ENCODE measurements around the gene SREBF1.
A peak's percentile ranks its signal among the peaks of the same experiment; 100 is the strongest.

SREBF1 gene

GRCh38 chr17:17831208-17832031, 5.4 kb downstream of the SREBF1 start:
- H3K4me1 ChIP-seq (ENCODE audit: control extremely low read depth in 1 of 4, control insufficient read depth in 4 of 4, insufficient read depth in 4 of 4, low read length in 3 of 4) = peaks cover 10 to 49% (median 38%) of the 10 kb centered on the region in 4 experiments
- POLR2A ChIA-PET = no interaction called here
- no peak overlapping the region for H3K27ac ChIP-seq (ENCODE audit: insufficient read depth in 1 of 2, low read depth in 1 of 2, low read length in 2 of 2, poor library complexity in 1 of 2, severe bottlenecking in 2 of 2)
- peaks cover 0 to 48% (median 9%) of the 10 kb centered on the region in 4 experiments for H3K36me3 ChIP-seq (ENCODE audit: control insufficient read depth in 4 of 4, insufficient read depth in 4 of 4, low read length in 3 of 4)
- 98% methylated on average over 8 of the region's 12 CpGs for WGBS (ENCODE audit: insufficient coverage)
- no peak overlapping the region for H3K4me3 ChIP-seq (ENCODE audit: control insufficient read depth in 1 of 7, extremely low read depth in 1 of 7, insufficient read depth in 4 of 7, low read depth in 2 of 7, low read length in 6 of 7)
- H3K27me3 ChIP-seq (replicated peaks in 2 of 5; ENCODE audit: control insufficient read depth in 4 of 5, insufficient read depth in 5 of 5, low read length in 4 of 5) = no peaks in the 10 kb centered on the region
- no peaks in the 10 kb centered on the region for H3K9me3 ChIP-seq (ENCODE audit: control extremely low read depth in 1 of 5, control insufficient read depth in 4 of 5, insufficient read depth in 2 of 5, low read depth in 1 of 5, low read length in 4 of 5)
- CTCF ChIA-PET = interaction anchor here (1.0 to 2.1 kb wide), 6 partner anchors 9 to 88 kb away, joined by 3 to 10 read pairs (median 4); no protein-coding TSS in a partner anchor
- no peak for DNase-seq

- Histone ChIP-seq H3K27me3 (replicated peaks in 2 of 5; ENCODE audit: control insufficient read depth in 4 of 5, insufficient read depth in 5 of 5, low read length in 4 of 5) (no peaks in the 10 kb centered on the region), H3K9me3 (ENCODE audit: control extremely low read depth in 1 of 5, control insufficient read depth in 4 of 5, insufficient read depth in 2 of 5, low read depth in 1 of 5, low read length in 4 of 5) (no peaks in the 10 kb centered on the region), H3K36me3 (ENCODE audit: control insufficient read depth in 4 of 4, insufficient read depth in 4 of 4, low read length in 3 of 4) (peaks cover 0 to 48% (median 9%) of the 10 kb centered on the region in 4 experiments), H3K27ac (ENCODE audit: insufficient read depth in 1 of 2, low read depth in 1 of 2, low read length in 2 of 2, poor library complexity in 1 of 2, severe bottlenecking in 2 of 2) (no peak overlapping the region), H3K4me1 (ENCODE audit: control extremely low read depth in 1 of 4, control insufficient read depth in 4 of 4, insufficient read depth in 4 of 4, low read length in 3 of 4) (peaks cover 10 to 53% (median 40%) of the 10 kb centered on the region in 4 experiments), H3K4me3 (ENCODE audit: control insufficient read depth in 1 of 7, extremely low read depth in 1 of 7, insufficient read depth in 4 of 7, low read depth in 2 of 7, low read length in 6 of 7) (no peak overlapping the region)
- no peak for DNase-seq
- 96% methylated on average over 5 of the region's 6 CpGs for WGBS (ENCODE audit: insufficient coverage)
- ChIA-PET CTCF (interaction anchor here (1.0 to 2.1 kb wide), 6 partner anchors 9 to 88 kb away, joined by 3 to 10 read pairs (median 4); no protein-coding TSS in a partner anchor), POLR2A (no interaction called here)
These were observed 6.0 kb downstream of the SREBF1 start for GRCh38 chr17:17830740-17831207.

GRCh38 chr17:17830269-17830567, 6.6 kb downstream of the SREBF1 start:
- H3K9me3 ChIP-seq (ENCODE audit: control extremely low read depth in 1 of 5, control insufficient read depth in 4 of 5, insufficient read depth in 2 of 5, low read depth in 1 of 5, low read length in 4 of 5) = no peaks in the 10 kb centered on the region
- WGBS (ENCODE audit: insufficient coverage) = 100% methylated on average over 1 of the region's 2 CpGs
- ChIA-PET CTCF (interaction anchor here (1.0 to 4.7 kb wide), 7 partner anchors 8 to 89 kb away, joined by 3 to 12 read pairs (median 4); no protein-coding TSS in a partner anchor), POLR2A (no interaction called here)
- no peak overlapping the region for H3K4me3 ChIP-seq (ENCODE audit: control insufficient read depth in 1 of 7, extremely low read depth in 1 of 7, insufficient read depth in 4 of 7, low read depth in 2 of 7, low read length in 6 of 7)
- peaks cover 10 to 53% (median 40%) of the 10 kb centered on the region in 4 experiments for H3K4me1 ChIP-seq (ENCODE audit: control extremely low read depth in 1 of 4, control insufficient read depth in 4 of 4, insufficient read depth in 4 of 4, low read length in 3 of 4)
- no peak for DNase-seq
- peaks cover 0 to 43% (median 9%) of the 10 kb centered on the region in 4 experiments for H3K36me3 ChIP-seq (ENCODE audit: control insufficient read depth in 4 of 4, insufficient read depth in 4 of 4, low read length in 3 of 4)
- no peak overlapping the region for H3K27ac ChIP-seq (ENCODE audit: insufficient read depth in 1 of 2, low read depth in 1 of 2, low read length in 2 of 2, poor library complexity in 1 of 2, severe bottlenecking in 2 of 2)
- no peaks in the 10 kb centered on the region for H3K27me3 ChIP-seq (replicated peaks in 2 of 5; ENCODE audit: control insufficient read depth in 4 of 5, insufficient read depth in 5 of 5, low read length in 4 of 5)

GRCh38 chr17:17827826-17828621, 8.8 kb downstream of the SREBF1 start:
- peaks cover 0 to 39% (median 9%) of the 10 kb centered on the region in 4 experiments for H3K36me3 ChIP-seq (ENCODE audit: control insufficient read depth in 4 of 4, insufficient read depth in 4 of 4, low read length in 3 of 4)
- H3K27ac ChIP-seq (ENCODE audit: insufficient read depth in 1 of 2, low read depth in 1 of 2, low read length in 2 of 2, poor library complexity in 1 of 2, severe bottlenecking in 2 of 2) = no peak overlapping the region
- no peak for DNase-seq
- H3K4me1 ChIP-seq (ENCODE audit: control extremely low read depth in 1 of 4, control insufficient read depth in 4 of 4, insufficient read depth in 4 of 4, low read length in 3 of 4) = peaks cover 3 to 52% (median 41%) of the 10 kb centered on the region in 4 experiments
- H3K9me3 ChIP-seq (ENCODE audit: control extremely low read depth in 1 of 5, control insufficient read depth in 4 of 5, insufficient read depth in 2 of 5, low read depth in 1 of 5, low read length in 4 of 5) = no peaks in the 10 kb centered on the region
- no peaks in the 10 kb centered on the region for H3K27me3 ChIP-seq (replicated peaks in 2 of 5; ENCODE audit: control insufficient read depth in 4 of 5, insufficient read depth in 5 of 5, low read length in 4 of 5)
- ChIA-PET CTCF (interaction anchor here (1.0 to 4.7 kb wide), 6 partner anchors 8 to 34 kb away, joined by 3 to 12 read pairs (median 4); partner anchors contain the start of gene SREBF1), POLR2A (interaction anchor here (1.3 to 2.0 kb wide), 3 partner anchors 8 to 12 kb away, joined by 3 to 11 read pairs (median 6); partner anchors contain the start of gene SREBF1)
- H3K4me3 ChIP-seq (ENCODE audit: control insufficient read depth in 1 of 7, extremely low read depth in 1 of 7, insufficient read depth in 4 of 7, low read depth in 2 of 7, low read length in 6 of 7) = no peak overlapping the region
- 98% methylated on average over 12 of the region's 13 CpGs for WGBS (ENCODE audit: insufficient coverage)

GRCh38 chr17:17826942-17827785, 9.6 kb downstream of the SREBF1 start:
- H3K27ac ChIP-seq (ENCODE audit: insufficient read depth in 1 of 2, low read depth in 1 of 2, low read length in 2 of 2, poor library complexity in 1 of 2, severe bottlenecking in 2 of 2) = no peak overlapping the region
- WGBS (ENCODE audit: insufficient coverage) = 96% methylated on average over 16 of the region's 16 CpGs
- CTCF ChIA-PET = interaction anchor here (1.0 to 4.7 kb wide), 5 partner anchors 9 to 148 kb away, joined by 3 to 12 read pairs (median 6); partner anchors contain the start of gene SREBF1
- H3K4me3 ChIP-seq (ENCODE audit: control insufficient read depth in 1 of 7, extremely low read depth in 1 of 7, insufficient read depth in 4 of 7, low read depth in 2 of 7, low read length in 6 of 7) = no peak overlapping the region
- peaks cover 6 to 61% (median 49%) of the 10 kb centered on the region in 4 experiments for H3K4me1 ChIP-seq (ENCODE audit: control extremely low read depth in 1 of 4, control insufficient read depth in 4 of 4, insufficient read depth in 4 of 4, low read length in 3 of 4)
- no peaks in the 10 kb centered on the region for H3K9me3 ChIP-seq (ENCODE audit: control extremely low read depth in 1 of 5, control insufficient read depth in 4 of 5, insufficient read depth in 2 of 5, low read depth in 1 of 5, low read length in 4 of 5)
- POLR2A ChIA-PET = interaction anchor here (1.1 to 2.0 kb wide), 4 partner anchors 9 to 13 kb away, joined by 3 to 11 read pairs (median 4); partner anchors contain the start of gene SREBF1
- H3K27me3 ChIP-seq (replicated peaks in 2 of 5; ENCODE audit: control insufficient read depth in 4 of 5, insufficient read depth in 5 of 5, low read length in 4 of 5) = no peaks in the 10 kb centered on the region
- no peak for DNase-seq
- H3K36me3 ChIP-seq (ENCODE audit: control insufficient read depth in 4 of 4, insufficient read depth in 4 of 4, low read length in 3 of 4) = peaks cover 0 to 35% (median 9%) of the 10 kb centered on the region in 4 experiments

GRCh38 chr17:17826342-17826713, 10.5 kb downstream of the SREBF1 start:
- Histone ChIP-seq H3K4me3 (ENCODE audit: control insufficient read depth in 1 of 7, extremely low read depth in 1 of 7, insufficient read depth in 4 of 7, low read depth in 2 of 7, low read length in 6 of 7) (peak overlapping the region in 1 of 7 experiments; percentile 5), H3K9me3 (ENCODE audit: control extremely low read depth in 1 of 5, control insufficient read depth in 4 of 5, insufficient read depth in 2 of 5, low read depth in 1 of 5, low read length in 4 of 5) (no peaks in the 10 kb centered on the region), H3K36me3 (ENCODE audit: control insufficient read depth in 4 of 4, insufficient read depth in 4 of 4, low read length in 3 of 4) (peaks cover 0 to 29% (median 6%) of the 10 kb centered on the region in 4 experiments), H3K27me3 (replicated peaks in 2 of 5; ENCODE audit: control insufficient read depth in 4 of 5, insufficient read depth in 5 of 5, low read length in 4 of 5) (no peaks in the 10 kb centered on the region), H3K4me1 (ENCODE audit: control extremely low read depth in 1 of 4, control insufficient read depth in 4 of 4, insufficient read depth in 4 of 4, low read length in 3 of 4) (peaks cover 6 to 69% (median 52%) of the 10 kb centered on the region in 4 experiments), H3K27ac (ENCODE audit: insufficient read depth in 1 of 2, low read depth in 1 of 2, low read length in 2 of 2, poor library complexity in 1 of 2, severe bottlenecking in 2 of 2) (no peak overlapping the region)
- WGBS (ENCODE audit: insufficient coverage) = 6% methylated on average over 2 of the region's 2 CpGs
- DNase-seq = no peak
- ChIA-PET POLR2A (interaction anchor here (1.1 to 3.0 kb wide), 4 partner anchors 10 to 14 kb away, joined by 3 to 21 read pairs (median 6); partner anchors contain the start of gene SREBF1), CTCF (interaction anchor here (0.7 to 4.7 kb wide), 5 partner anchors 10 to 147 kb away, joined by 3 to 12 read pairs (median 6); partner anchors contain the start of gene SREBF1)

Data from common myeloid progenitor, CD34-positive (primary cell).